Activated CD8-positive, alpha-beta T cell treated with anti-CD3 and anti-CD28 coated beads for 36 hours (primary cell): ENCODE results near the gene CHD5. TPM values are rescaled to one million over a fixed set of nuclear protein-coding genes. Genes with fewer than 3 reads are reported as not detected.

Experiments used
- ATAC-seq: fragments of 200-7000 bp; cut with Tn5 transposase; one replicate; pipeline ENCODE4 v1.10.0; 2021; ENCODE audit warnings: mild to moderate bottlenecking, moderate library complexity
- CTCF ChIA-PET: fragments of 350-600 bp; sonication (Branson Sonifier 250); formaldehyde crosslinking; loops from one replicate; lab custom pipeline; 2021; ENCODE audit warnings: antibody characterized with exemption; lab: Charles Lee
- POLR2A ChIA-PET: fragments of 350-600 bp; sonication (Branson Sonifier 250); formaldehyde crosslinking; loops from one replicate; lab custom pipeline; 2021; ENCODE audit warnings: antibody characterized with exemption; lab: Charles Lee
- DNase-seq: peaks from one replicate; pipeline ENCODE4 v3.0.0-alpha.2; 2020
- H3K27ac Mint-ChIP-seq: one replicate; pipeline ENCODE4 v1.8.0; 2021; ENCODE audit warnings: mild to moderate bottlenecking, mixed read lengths
- H3K27me3 Mint-ChIP-seq: one replicate; pipeline ENCODE4 v1.8.0; 2021; ENCODE audit warnings: mixed read lengths
- H3K36me3 Mint-ChIP-seq: one replicate; pipeline ENCODE4 v1.8.0; 2021; ENCODE audit warnings: low read depth, mixed read lengths
- H3K4me1 Mint-ChIP-seq: one replicate; pipeline ENCODE4 v1.8.0; 2021; ENCODE audit warnings: low read depth, mixed read lengths
- H3K4me3 Mint-ChIP-seq: one replicate; pipeline ENCODE4 v1.8.0; 2021; ENCODE audit warnings: mild to moderate bottlenecking, moderate library complexity, mixed read lengths
- H3K9me3 Mint-ChIP-seq: one replicate; pipeline ENCODE4 v1.8.0; 2021; ENCODE audit warnings: mixed read lengths
- intact Hi-C: fragments of 100-400 bp; cut with micrococcal nuclease; formaldehyde crosslinking; loops from one replicate; pipeline ENCODE4 v1.10.0; 2022
- total RNA-seq, 2 experiments: library from RNA; stranded (reverse); gene quantifications; one replicate each; pipeline ENCODE4 v1.2.3, GENCODE V29; 2021
- TF ChIP-seq, protein P1 (sequence below): fragments of 200-600 bp; IDR thresholded peaks from one replicate; pipeline ENCODE4 v1.8.0; 2022; ENCODE audit warnings: antibody characterized with exemption, mild to moderate bottlenecking

The CHD5 gene
- total RNA-seq, 2 experiments from 2014 or later = 0.61 to 0.63 TPM

DNA sequence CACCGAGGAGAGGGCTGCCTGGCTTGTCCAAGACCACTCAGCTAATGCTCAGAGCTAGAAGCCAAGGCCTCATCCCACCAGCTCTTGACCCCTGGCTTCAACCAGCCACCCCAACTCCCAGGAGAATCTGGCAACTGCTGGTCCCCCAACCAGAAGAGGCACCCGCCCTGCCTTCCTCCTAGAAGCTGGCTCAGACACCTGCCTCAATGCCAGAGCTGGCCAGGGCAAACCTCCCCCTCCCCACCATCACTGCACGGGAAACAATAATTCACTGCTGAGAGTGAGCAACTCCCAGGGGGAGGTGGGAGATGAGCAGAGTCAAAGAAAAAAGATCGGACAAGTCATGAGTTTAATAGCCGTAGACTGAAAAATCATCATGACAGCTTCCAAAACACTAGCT lies 3.3 kb downstream of the CHD5 start:
- H3K9me3 Mint-ChIP-seq = no peaks in the 10 kb centered on the region
- CTCF ChIA-PET = interaction anchor here (1.0 kb wide), 2 partner anchors 9 to 71 kb away, joined by 3 to 4 read pairs; no protein-coding TSS in a partner anchor

DNA sequence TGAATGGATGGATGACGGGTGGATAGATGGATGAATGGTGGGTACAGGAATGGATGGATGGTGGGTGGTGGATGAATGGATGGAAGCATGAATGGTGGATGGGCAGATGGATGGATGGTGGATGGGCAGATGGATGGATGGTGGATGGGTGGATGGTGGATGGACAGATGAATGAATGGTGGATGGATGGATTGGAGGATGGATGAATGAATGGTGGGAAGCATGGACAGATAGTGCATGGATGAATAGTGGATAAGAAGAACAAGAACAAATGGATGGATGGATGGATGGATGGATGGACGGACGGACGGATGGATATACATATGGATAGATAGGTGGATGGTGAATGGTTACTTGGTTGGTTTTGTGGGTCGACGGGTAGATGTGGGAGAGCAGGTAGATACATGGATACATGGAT lies 4.7 kb downstream of the CHD5 start:
- no peaks in the 10 kb centered on the region for H3K9me3 Mint-ChIP-seq
- peaks cover 29% of the 10 kb centered on the region for H3K27me3 Mint-ChIP-seq
- H3K36me3 Mint-ChIP-seq = no peaks in the 10 kb centered on the region
- POLR2A ChIA-PET = no interaction called here
- TF ChIP-seq, protein P1, sequence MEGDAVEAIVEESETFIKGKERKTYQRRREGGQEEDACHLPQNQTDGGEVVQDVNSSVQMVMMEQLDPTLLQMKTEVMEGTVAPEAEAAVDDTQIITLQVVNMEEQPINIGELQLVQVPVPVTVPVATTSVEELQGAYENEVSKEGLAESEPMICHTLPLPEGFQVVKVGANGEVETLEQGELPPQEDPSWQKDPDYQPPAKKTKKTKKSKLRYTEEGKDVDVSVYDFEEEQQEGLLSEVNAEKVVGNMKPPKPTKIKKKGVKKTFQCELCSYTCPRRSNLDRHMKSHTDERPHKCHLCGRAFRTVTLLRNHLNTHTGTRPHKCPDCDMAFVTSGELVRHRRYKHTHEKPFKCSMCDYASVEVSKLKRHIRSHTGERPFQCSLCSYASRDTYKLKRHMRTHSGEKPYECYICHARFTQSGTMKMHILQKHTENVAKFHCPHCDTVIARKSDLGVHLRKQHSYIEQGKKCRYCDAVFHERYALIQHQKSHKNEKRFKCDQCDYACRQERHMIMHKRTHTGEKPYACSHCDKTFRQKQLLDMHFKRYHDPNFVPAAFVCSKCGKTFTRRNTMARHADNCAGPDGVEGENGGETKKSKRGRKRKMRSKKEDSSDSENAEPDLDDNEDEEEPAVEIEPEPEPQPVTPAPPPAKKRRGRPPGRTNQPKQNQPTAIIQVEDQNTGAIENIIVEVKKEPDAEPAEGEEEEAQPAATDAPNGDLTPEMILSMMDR = no peak
- ATAC-seq (no peak), DNase-seq (no peak)
- H3K4me1 Mint-ChIP-seq = peaks cover 2% of the 10 kb centered on the region
- no peak overlapping the region for H3K4me3 Mint-ChIP-seq
- intact Hi-C loops = no loop called here
- no peak overlapping the region for H3K27ac Mint-ChIP-seq
- CTCF ChIA-PET = no interaction called here

More for the DNA sequence above, 3.3 kb downstream of the CHD5 start:
- no peak overlapping the region for H3K27ac Mint-ChIP-seq
- intact Hi-C loops = no loop called here
- peaks cover 41% of the 10 kb centered on the region for H3K27me3 Mint-ChIP-seq
- DNase-seq (no peak), ATAC-seq (no peak)
- H3K36me3 Mint-ChIP-seq = no peaks in the 10 kb centered on the region
- no peak overlapping the region for H3K4me3 Mint-ChIP-seq
- peaks cover 14% of the 10 kb centered on the region for H3K4me1 Mint-ChIP-seq
- TF ChIP-seq, protein P1 = no peak
- POLR2A ChIA-PET = interaction anchor here (0.8 kb wide), 1 partner anchor 12 kb away, joined by 3 read pairs; no protein-coding TSS in a partner anchor

DNA sequence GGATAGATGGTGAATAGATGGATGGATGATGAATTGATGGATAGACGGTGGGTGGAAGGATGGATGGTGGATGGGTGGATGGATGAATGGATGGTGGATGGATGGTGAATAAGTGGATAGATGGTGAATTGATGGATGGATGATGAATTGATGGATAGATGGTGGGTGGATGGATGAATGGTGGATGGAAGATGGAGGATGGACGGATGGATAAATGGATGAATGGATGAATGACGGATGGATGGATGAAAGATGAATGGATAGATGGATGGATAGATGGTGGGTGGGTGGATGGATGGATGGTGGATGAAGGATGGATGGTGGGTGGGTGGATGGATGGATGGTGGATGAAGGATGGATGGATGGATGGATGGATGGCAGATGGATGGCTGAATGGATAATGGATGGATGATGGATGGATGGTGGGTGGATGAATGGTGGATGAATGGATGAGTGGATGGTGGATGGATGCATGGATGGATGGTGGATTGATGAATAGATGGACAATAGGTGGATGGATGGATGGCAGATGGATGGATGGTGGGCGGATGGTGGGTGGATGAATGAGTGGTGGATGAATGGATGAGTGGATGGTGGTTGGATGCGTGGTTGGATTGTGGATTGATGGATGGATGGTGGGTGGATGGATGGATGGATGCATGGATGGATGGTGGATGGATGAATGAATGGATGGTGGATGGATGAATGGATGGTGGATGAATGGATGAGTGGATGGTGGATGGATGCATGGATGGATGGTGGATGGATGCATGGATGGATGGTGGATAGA lies 5.3 kb downstream of the CHD5 start:
- no peak for ATAC-seq
- ChIA-PET POLR2A (no interaction called here), CTCF (no interaction called here)
- Mint-ChIP-seq H3K27ac (no peak overlapping the region), H3K9me3 (no peaks in the 10 kb centered on the region), H3K4me3 (no peak overlapping the region), H3K36me3 (no peaks in the 10 kb centered on the region), H3K4me1 (peaks cover 2% of the 10 kb centered on the region), H3K27me3 (peaks cover 29% of the 10 kb centered on the region)
- intact Hi-C loops = no loop called here
- TF ChIP-seq, protein P1 = no peak
- DNase-seq = no peak

DNA sequence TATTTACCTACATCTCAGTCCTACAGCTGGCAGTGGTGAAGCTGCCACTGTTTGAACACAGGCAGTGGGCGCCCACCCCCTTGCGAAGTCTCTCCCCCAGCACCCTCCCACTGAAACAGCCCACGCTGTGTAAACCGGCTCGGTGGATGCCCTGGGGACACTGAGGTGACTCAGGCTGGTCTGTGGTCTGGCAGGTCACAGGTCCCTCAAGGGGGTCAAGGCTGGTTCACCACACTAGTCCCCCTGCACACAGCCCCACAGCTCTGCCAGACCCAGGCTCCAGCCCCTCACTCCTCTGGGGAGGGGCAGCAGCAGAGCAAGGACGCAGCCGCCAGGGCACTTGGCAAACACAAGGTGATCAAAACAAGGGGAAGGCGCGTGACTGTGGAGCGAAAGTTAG lies 7.6 kb downstream of the CHD5 start:
- Mint-ChIP-seq H3K4me3 (no peak overlapping the region), H3K36me3 (no peaks in the 10 kb centered on the region), H3K27ac (no peak overlapping the region), H3K27me3 (peaks cover 14% of the 10 kb centered on the region), H3K9me3 (no peaks in the 10 kb centered on the region), H3K4me1 (no peaks in the 10 kb centered on the region)
- ChIA-PET CTCF (no interaction called here), POLR2A (no interaction called here)
- ATAC-seq (no peak), DNase-seq (no peak)
- TF ChIP-seq, protein P1 = no peak
- intact Hi-C loops = no loop called here

DNA sequence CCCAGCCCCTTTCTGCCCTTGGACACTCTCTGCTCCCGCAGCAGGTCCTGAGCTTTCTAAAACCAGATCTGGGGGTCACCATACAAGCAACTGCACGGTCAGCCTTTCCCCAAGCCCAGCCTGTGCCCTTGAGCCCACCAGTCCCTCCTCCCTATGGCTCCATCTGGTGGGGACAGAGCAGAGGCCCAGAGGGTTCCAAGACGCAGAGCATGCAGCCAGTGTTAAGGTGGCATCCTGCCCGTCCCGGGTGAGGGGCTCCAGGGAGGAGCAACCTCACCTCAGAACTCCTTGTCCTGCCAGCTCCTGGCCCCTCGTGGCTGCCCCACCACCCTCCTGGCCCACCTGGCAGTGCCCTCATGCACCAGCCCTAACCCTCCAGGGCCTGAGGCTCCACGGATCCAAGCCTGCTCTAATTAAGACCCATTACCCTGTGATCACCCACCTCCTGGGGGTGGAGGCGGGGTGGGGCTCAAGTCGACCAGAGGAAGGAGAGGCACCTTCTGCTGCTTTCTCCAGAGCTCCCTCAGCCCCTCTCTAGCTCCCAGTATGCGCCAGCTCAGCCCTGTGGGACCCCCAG lies 8.5 kb downstream of the CHD5 start:
- intact Hi-C loops = no loop called here
- Mint-ChIP-seq H3K27me3 (peaks cover 6% of the 10 kb centered on the region), H3K4me3 (no peak overlapping the region), H3K9me3 (no peaks in the 10 kb centered on the region), H3K36me3 (no peaks in the 10 kb centered on the region), H3K4me1 (no peaks in the 10 kb centered on the region), H3K27ac (no peak overlapping the region)
- ChIA-PET CTCF (no interaction called here), POLR2A (interaction anchor here (0.8 kb wide), 1 partner anchor 64 kb away, joined by 3 read pairs; the partner anchor contains the start of gene ICMT)
- TF ChIP-seq, protein P1 = no peak
- DNase-seq (no peak), ATAC-seq (no peak)
